HG02981 (cell line): Measurements from ENCODE around the gene TTLL11.

ENCODE experiments used
- ATAC-seq: cut with Tn5 transposase; IDR thresholded peaks from one replicate; pipeline ENCODE4 v1.9.1; 2021; ENCODE audit warnings: mild to moderate bottlenecking, moderate library complexity; ENCODE audit not compliant: unreplicated experiment

TTLL11 gene

GRCh38 chr9:121781701-121782464 is 311.2 kb downstream of the TTLL11 start:
- no peak for ATAC-seq

- ATAC-seq, result no peak
These were observed 312.0 kb downstream of the TTLL11 start for GRCh38 chr9:121781145-121781548.

GRCh38 chr9:121780177-121781040 is 312.7 kb downstream of the TTLL11 start:
- no peak for ATAC-seq

GRCh38 chr9:121779381-121780117 is 313.6 kb downstream of the TTLL11 start:
- ATAC-seq, result no peak

DNA sequence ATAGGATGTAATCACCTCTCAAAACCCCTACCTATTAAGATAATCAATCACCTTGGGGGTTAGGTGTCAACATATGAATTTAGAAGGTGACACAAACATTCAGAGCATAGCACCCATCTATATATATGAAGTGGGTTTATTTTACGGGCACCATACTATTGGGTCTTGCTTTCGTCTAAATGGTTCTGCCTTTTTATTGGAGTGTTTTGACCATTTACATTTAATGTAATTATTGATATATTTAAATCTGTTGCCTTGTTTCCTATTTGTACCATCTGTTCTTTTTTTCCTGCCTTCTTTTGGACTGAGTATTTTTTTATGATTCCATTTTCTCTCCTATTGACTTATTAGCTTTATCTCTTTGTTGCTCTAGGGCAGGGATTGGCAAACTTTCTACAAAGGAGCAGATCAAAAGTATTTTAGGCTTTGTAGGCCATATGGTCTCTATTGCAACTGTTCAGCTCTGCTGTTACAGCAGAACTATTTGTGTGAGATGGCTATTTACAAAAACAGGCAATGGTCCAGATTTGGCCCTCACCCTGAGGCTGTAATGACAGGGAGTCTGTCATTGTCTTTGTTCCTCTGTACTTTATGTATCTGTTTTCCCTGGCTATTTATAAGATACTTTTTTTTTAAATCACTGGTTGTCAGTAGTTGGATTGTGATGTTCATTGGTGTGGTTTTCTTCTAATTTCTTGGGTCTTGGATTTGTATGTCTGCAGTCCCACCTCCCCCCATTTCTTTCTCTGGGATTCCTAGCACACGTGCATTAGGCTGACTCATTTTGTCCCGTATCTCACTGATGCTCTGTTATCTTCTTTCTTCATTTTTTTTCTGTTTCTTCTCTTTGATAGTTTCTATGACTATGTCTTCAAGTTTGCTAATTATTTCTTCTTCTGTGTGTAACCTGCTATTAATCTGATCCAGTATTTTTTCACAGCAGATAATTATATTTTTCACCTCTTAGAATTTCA is 314.6 kb downstream of the TTLL11 start:
- no peak for ATAC-seq

DNA sequence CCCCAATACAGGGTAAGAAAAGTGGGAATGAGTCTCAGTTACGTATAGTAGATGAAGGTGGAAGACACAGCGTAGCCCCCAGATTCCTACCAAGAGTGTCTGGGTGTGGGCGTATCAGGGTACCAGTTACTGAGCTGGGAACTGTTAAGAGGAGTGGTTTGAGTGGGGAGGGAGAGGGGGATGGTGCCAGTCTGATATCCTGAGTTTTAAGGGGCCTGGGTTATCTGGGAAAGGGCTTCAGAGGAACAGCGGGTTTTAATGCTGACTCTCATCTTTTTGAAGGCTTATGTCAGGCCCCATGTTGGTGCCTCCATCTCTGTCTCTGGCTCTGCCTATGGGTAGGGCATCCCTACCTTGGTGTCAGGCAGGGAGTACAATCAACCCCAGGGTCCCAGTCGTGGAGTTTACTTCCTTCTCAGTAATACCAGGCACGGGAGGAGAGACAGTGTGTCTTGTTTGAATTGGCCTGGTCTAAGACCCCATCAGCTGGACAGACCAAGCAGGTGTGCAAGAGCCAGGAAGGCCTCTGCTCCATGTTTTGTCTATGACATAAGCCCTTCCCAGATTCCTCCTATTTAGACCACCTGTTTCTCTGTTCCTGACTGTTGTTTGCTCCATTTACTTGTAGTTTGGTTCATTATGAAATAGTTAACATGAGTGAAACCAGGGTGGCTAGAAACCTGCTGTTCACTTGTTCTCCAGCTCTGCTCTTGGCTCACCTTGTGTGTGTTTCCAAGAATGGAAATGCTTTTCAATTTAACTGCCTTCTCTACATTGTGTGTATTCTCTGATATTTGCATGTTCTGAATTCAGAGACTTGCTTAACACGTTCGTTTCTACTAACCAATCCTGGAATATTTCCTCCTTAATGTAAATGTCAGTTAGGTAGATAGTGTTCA is 316.1 kb downstream of the TTLL11 start:
- ATAC-seq, result no peak

DNA sequence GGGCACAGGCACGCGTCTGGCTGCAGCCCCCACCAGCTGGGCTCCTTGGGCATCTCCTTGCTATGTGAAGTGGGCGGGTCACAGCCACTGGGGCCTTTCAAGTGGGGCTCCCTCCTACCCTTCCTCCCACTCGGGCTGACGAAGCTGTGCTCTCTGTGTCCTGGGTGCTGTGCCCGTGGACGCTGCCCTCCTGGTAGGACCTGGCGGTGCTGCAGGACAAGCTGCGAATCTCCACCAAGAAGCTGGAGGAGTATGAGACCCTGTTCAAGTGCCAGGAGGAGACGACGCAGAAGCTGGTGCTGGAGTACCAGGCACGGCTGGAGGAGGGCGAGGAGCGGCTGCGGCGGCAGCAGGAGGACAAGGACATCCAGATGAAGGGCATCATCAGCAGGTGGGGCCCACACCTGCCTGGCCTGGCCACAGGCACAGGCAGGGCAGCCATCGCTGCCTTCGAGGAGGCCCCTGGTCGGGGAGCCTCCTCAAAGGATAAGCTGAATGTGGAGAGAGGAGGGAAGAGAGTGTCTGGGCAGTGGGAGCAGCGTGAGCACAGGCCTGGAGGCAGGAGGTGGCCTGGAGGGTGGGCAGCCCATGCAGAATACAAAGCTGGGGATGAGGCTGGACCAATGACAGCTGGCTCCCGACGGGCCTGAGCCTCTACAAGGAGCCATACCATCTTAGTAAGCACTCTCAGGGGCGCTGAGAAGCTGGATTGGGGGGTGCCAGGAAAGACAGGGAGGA is 316.9 kb downstream of the TTLL11 start:
- ATAC-seq, result no peak

GRCh38 chr9:121774715-121775613 is 318.1 kb downstream of the TTLL11 start:
- ATAC-seq, result no peak

DNA sequence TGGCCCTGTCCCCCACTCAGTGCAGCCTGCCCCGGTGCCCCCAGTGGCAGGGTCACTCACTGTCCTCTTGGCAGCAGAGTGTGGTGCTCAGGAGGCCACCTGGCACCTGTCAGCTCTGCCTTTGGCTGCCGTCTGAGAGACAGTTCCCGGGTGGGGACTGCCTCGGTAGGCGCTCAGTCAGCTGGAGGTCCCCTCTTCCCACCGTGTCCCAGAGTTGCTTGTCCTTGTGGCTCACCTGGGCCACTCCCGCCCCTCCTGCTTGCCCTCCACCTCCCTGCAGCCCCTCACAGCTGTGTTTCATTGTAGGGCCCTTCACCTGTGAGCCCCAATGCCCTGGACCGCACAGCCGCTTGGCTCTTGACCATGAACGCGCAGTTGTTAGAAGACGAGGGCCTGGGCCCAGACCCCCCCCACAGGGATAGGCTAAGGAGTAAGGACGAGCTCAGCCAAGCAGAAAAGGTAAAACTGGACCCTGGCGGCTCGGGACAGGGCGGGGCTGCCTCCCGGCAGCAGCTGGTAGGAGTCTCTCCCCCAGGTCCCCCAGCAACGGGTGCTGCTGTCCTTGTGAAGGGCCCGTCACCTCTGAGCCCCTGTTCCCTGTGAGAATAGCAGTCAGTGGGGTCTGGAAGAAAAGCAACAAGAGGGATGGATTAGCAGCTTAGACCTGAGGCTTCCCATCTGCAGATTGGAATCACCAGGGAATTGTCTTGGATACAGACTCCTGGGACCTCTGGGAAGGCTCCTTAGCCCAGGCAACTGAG is 319.0 kb downstream of the TTLL11 start:
- ATAC-seq, result no peak

GRCh38 chr9:121773286-121773953 is 319.7 kb downstream of the TTLL11 start:
- no peak for ATAC-seq

DNA sequence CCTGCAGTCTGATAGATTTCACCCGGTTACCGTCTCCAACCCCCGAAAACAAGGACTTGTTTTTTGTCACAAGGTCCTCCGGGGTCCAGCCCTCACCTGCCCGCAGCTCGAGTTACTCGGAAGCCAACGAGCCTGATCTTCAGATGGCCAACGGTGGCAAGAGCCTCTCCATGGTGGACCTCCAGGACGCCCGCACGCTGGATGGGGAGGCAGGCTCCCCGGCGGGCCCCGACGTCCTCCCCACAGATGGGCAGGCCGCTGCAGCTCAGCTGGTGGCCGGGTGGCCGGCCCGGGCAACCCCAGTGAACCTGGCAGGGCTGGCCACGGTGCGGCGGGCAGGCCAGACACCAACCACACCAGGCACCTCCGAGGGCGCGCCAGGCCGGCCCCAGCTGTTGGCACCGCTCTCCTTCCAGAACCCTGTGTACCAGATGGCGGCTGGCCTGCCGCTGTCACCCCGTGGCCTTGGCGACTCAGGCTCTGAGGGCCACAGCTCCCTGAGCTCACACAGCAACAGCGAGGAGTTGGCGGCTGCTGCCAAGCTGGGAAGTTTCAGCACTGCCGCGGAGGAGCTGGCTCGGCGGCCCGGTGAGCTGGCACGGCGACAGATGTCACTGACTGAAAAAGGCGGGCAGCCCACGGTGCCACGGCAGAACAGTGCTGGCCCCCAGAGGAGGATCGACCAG is 320.4 kb downstream of the TTLL11 start:
- no peak for ATAC-seq
